ENCODE results near the gene STXBP3. TPM values are rescaled to one million over a fixed set of nuclear protein-coding genes. Genes with fewer than 3 reads are reported as not detected.

The STXBP3 gene
- total and polyA plus RNA-seq, 2 of the 8 experiments (the other 6 are each of a cell fraction or from before 2014, with no cell fraction given) = 6.0 to 38.5 TPM

GRCh38 chr1:108758796-108759195 is 12.3 kb downstream of the STXBP3 start:
- H3K4me1 ChIP-seq (replicated peaks in 1 of 4; ENCODE audit: control insufficient read depth in 3 of 4, insufficient read depth in 4 of 4, low read length in 3 of 4) = no peaks in the 10 kb centered on the region
- H2AK5ac ChIP-seq (ENCODE audit: low read depth, low read length) = no peak overlapping the region
- H3K4ac ChIP-seq (replicated peaks; ENCODE audit: insufficient read length, low read depth, low read length) = no peak overlapping the region
- no peak for DNase-seq (ENCODE audit: low read depth in 1 of 2, low spot score in 2 of 2)
- no peaks in the 10 kb centered on the region for H3K9me3 ChIP-seq (ENCODE audit: insufficient read depth in 2 of 2, low read depth in 1 of 2, low read length in 1 of 2)
- no peak overlapping the region for H2BK12ac ChIP-seq (ENCODE audit: low read depth, low read length)
- H2BK15ac ChIP-seq (ENCODE audit: low read length) = no peak overlapping the region
- no peaks in the 10 kb centered on the region for H3K27me3 ChIP-seq (replicated peaks in 1 of 4; ENCODE audit: control insufficient read depth in 3 of 4, extremely low read depth in 1 of 4, insufficient read depth in 3 of 4, low read length in 3 of 4)
- TF ChIP-seq CBX5 (IDR thresholded peaks at IDR 0.05; ENCODE audit: low read depth, low read length) = no peak
- TF ChIP-seq NANOG (IDR thresholded peaks at IDR 0.05; ENCODE audit: insufficient read depth, low read depth, low read length, poor library complexity, severe bottlenecking) = no peak
- TF ChIP-seq MAX (IDR thresholded peaks at IDR 0.05) = no peak
- no peak for TF ChIP-seq ATF2 (IDR thresholded peaks at IDR 0.05; ENCODE audit: low read length)
- no peak for TF ChIP-seq SIX5 (IDR thresholded peaks at IDR 0.05; ENCODE audit: low read depth, low read length)
- no peak for TF ChIP-seq CBX8 (IDR thresholded peaks at IDR 0.05; ENCODE audit: borderline replicate concordance, low read depth, low read length)
- no peak overlapping the region for H3K56ac ChIP-seq (replicated peaks; ENCODE audit: insufficient read length, low read depth, low read length)
- no peak overlapping the region for H3K27ac ChIP-seq (ENCODE audit: low read depth, low read length)
- H3K23me2 ChIP-seq (ENCODE audit: low read depth, low read length) = no peaks in the 10 kb centered on the region
- POLR2A ChIA-PET (ENCODE audit: partially characterized antibody) = no interaction called here
- no peaks in the 10 kb centered on the region for H3K79me2 ChIP-seq (ENCODE audit: control insufficient read depth in 1 of 2, insufficient read depth in 2 of 2, low read length in 2 of 2)
- H2BK120ac ChIP-seq (replicated peaks; ENCODE audit: low read depth, low read length) = no peak overlapping the region
- no peak overlapping the region for H2BK5ac ChIP-seq (ENCODE audit: low read depth, low read length)
- H3K36me3 ChIP-seq (ENCODE audit: control insufficient read depth in 2 of 4, insufficient read depth in 4 of 4, low read length in 3 of 4) = peaks cover 0 to 50% (median 3%) of the 10 kb centered on the region in 4 experiments; a peak in 4 of 8 replicates
- no peak overlapping the region for H2AFZ ChIP-seq (ENCODE audit: low read length)
- H4K8ac ChIP-seq (ENCODE audit: extremely low read depth, insufficient read depth, low read length) = no peak overlapping the region
- no peak overlapping the region for H3K14ac ChIP-seq (ENCODE audit: insufficient read length)
- no peak overlapping the region for H4K91ac ChIP-seq (replicated peaks; ENCODE audit: insufficient read length, low read length)
- H3K4me2 ChIP-seq (ENCODE audit: insufficient read depth in 1 of 2, low read depth in 2 of 2, low read length in 2 of 2) = no peak overlapping the region
- H3K23ac ChIP-seq (ENCODE audit: insufficient read length) = no peak overlapping the region
- no peaks in the 10 kb centered on the region for H4K20me1 ChIP-seq (replicated peaks in 1 of 2; ENCODE audit: control insufficient read depth in 1 of 2, insufficient read depth in 2 of 2, low read length in 2 of 2)
- CTCF ChIA-PET (ENCODE audit: partially characterized antibody) = interaction anchor here (0.7 kb wide), 1 partner anchor 81 kb away, joined by 3 read pairs; no protein-coding TSS in a partner anchor
- no peak for FAIRE-seq
- no peak overlapping the region for H3K18ac ChIP-seq (ENCODE audit: extremely low read depth, low read length)
- H4K5ac ChIP-seq (ENCODE audit: insufficient read length, low read depth, low read length) = no peak overlapping the region
- no peak overlapping the region for H3K4me3 ChIP-seq (ENCODE audit: extremely low read depth in 1 of 4, insufficient read depth in 2 of 4, low read depth in 3 of 4, low read length in 4 of 4)
- H3K79me1 ChIP-seq (ENCODE audit: low read depth, low read length) = no peaks in the 10 kb centered on the region
- H2BK20ac ChIP-seq (ENCODE audit: low read length) = no peak overlapping the region
- no peak overlapping the region for H3K9ac ChIP-seq (replicated peaks in 1 of 4; ENCODE audit: extremely low read depth in 1 of 4, low read depth in 3 of 4, low read length in 3 of 4)
